Measurements from ENCODE around the gene PEBP1.

The PEBP1 gene

DNA sequence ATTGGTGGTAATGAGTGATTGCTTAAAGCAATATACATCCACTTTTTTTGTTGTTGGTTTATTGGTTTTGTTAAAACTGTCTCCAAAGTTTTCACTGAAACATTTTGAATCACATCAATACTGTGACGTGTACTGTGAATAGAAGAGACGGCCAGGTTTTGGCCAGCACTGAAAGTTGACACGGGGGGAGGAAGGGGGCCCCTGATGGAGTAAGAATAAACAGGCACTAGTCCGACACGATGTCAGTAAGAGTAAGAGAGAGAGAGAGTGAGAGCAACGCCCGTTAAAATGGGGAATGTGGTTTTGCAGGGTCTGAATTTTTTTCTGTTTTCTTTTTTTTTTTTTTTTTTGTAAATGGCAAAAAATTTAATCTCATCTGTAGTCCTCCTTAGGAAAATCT is 14.7 kb downstream of the PEBP1 start:
- TF ChIP-seq, protein P1, sequence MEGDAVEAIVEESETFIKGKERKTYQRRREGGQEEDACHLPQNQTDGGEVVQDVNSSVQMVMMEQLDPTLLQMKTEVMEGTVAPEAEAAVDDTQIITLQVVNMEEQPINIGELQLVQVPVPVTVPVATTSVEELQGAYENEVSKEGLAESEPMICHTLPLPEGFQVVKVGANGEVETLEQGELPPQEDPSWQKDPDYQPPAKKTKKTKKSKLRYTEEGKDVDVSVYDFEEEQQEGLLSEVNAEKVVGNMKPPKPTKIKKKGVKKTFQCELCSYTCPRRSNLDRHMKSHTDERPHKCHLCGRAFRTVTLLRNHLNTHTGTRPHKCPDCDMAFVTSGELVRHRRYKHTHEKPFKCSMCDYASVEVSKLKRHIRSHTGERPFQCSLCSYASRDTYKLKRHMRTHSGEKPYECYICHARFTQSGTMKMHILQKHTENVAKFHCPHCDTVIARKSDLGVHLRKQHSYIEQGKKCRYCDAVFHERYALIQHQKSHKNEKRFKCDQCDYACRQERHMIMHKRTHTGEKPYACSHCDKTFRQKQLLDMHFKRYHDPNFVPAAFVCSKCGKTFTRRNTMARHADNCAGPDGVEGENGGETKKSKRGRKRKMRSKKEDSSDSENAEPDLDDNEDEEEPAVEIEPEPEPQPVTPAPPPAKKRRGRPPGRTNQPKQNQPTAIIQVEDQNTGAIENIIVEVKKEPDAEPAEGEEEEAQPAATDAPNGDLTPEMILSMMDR (IDR thresholded peaks at IDR 0.05; ENCODE audit: low read depth, low read length) = no peak
- no peak overlapping the region for H3K4me3 ChIP-seq (ENCODE audit: low read depth, low read length)

DNA sequence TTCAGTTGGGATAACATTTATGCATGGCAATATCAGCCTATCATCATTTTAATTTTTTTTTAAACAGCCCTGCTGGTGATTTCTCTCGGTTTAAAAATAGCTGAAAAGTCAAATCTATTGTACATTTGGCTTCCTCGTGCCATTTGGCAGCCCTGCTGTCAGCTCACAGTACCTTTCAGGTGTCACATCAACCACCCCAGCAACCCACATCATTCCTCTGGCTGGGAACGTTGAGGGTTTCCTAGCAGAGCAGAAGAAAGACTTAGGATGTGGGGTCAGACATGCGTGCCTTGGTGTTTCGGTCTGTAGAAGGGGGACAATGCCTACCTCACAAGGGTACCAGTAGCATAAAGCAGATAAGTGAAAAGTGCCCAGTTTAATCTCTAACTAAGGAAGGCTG is 15.8 kb downstream of the PEBP1 start:
- H3K4me3 ChIP-seq (ENCODE audit: low read depth, low read length) = no peak overlapping the region
- TF ChIP-seq, protein P1 (IDR thresholded peaks at IDR 0.05; ENCODE audit: low read depth, low read length) = no peak

DNA sequence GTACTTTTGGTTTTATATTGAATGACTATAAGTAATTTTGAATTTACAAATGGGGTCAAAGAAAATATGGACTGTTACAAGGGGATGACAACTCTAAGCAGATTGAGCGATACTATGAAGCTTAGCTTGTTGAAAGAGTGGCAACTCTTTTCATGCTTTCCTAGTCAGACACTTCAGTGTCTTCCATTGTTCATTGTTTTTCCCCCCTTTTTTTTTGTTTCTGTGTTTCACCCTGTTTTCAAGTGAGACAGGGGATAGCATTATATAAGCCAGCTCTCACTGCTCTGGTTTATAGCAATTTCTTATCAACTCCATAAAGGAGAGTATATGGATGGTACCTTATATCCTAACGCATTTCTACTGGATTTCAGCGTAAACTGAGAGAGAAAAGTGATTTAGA is 24.6 kb downstream of the PEBP1 start:
- TF ChIP-seq, protein P1 (IDR thresholded peaks at IDR 0.05; ENCODE audit: low read depth, low read length) = no peak
- H3K4me3 ChIP-seq (ENCODE audit: low read depth, low read length) = no peak overlapping the region

DNA sequence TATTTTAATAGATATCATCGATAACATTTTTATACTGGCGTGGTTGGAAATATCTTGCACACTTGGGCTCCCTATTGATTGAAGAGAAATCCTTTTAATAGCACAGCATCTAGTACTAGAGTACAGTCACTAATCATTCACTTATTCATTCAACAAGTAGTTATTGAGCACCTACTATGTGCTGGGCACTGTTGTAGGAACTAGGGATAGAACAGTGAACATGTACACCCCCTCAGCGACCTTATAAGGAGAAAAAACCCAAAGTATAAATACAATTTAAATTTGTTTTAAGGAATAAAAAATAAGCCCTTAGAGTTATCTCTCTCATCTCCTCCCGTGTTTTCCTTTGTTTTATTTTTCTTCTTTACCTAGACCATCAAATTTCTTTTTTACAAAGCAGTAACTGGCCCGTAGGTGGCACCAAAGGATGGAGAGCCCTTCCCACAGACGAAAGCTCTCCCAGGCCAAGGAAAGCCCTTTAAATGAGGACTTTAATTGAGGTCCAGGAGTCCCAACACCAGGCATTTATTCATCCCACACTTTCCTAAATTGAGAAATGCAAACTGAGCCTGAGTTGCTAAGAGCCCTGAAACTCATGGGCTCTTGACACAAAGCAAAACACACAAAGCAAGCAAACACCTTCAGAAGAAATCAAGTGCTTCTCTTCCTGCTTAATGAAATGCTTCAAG is 29.0 kb downstream of the PEBP1 start:
- TF ChIP-seq, protein P1 (IDR thresholded peaks at IDR 0.05; ENCODE audit: low read depth, low read length) = peak; percentile 48

DNA sequence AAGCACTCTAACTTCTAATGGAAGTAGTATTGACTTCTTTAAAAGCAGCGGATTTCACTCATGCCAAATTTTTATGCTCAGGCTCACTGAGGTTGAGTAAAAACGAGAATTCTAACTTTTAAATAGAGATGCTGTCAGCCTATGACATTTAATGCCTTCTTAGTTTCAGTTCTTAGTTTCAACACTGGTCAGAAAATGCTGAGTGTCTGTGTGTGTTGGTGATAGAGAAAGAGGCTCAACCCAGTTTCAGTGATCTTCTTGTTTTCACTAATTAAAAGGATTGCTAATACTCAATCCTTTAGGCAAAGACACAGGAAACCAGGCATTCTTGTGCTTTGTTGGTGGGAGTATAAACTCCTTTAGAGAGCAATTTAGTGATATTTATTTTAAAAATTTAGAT is 31.0 kb downstream of the PEBP1 start:
- TF ChIP-seq, protein P1 (IDR thresholded peaks at IDR 0.05; ENCODE audit: low read depth, low read length) = no peak
- no peak overlapping the region for H3K4me3 ChIP-seq (ENCODE audit: low read depth, low read length)

More for the DNA sequence above, 29.0 kb downstream of the PEBP1 start:
- H3K4me3 ChIP-seq (ENCODE audit: low read depth, low read length) = no peak overlapping the region

DNA sequence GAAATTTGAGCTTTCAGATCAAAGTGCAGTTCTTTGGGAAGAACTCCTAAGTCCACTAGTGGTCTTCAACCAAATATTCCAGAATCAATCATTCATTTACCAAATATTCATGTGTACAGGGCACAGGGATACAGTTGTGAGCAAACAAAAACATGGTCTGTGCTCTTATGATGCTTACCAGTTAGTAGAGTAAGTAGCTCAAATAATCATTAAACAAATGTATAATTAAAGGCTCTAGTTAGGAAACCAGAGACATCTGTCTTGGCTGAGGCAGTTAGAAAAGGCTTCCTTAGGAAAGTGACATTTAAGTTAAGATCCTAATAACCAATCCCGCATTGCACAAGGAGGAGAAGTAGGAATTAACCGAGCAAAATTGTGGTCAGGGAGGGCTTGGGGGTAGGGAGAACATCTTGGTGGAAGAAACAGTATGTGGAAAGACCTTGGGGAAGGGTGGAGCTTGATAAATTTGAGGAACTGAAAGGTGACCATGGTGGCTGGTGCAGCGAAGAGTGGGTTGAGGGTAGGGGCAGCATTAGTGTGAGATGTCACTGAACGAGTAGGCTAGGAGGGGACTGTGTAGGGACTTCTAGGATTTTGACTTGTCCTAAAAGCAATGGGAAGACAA is 40.0 kb downstream of the PEBP1 start:
- H3K4me3 ChIP-seq (ENCODE audit: low read depth, low read length) = no peak overlapping the region
- TF ChIP-seq, protein P1 (IDR thresholded peaks at IDR 0.05; ENCODE audit: low read depth, low read length) = no peak

DNA sequence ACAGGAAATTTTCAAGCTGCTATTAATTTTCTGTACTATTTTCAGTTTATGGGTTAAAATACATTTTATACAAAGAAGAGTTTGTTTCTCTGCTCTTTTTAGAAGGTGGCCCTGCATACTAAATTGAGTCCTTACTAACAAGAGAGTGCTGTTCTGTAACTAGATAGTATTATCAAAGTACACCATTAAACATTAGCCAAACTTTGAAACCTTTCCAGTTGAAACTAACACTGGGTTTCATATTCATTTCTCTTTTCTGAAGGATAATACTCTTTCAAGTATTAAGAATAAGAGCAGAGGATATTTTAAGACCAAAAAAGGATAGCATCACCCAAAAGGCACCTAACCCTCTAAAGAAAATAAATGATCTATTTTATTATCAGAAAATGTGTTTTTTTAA is 47.2 kb downstream of the PEBP1 start:
- TF ChIP-seq, protein P1 (IDR thresholded peaks at IDR 0.05; ENCODE audit: low read depth, low read length) = no peak
- H3K4me3 ChIP-seq (ENCODE audit: low read depth, low read length) = no peak overlapping the region
